GM12891 (cell line): ENCODE results near the gene ITPR3.

ENCODE experiments used
- POLR2A ChIP-seq: IDR thresholded peaks from 2 replicates; pipeline ENCODE4 v1.6.1; 2011; ENCODE audit warnings: low read depth, low read length, control low read depth
- POLR2AphosphoS5 ChIP-seq: IDR thresholded peaks from 2 replicates; pipeline ENCODE4 v1.6.1; 2011; ENCODE audit warnings: low read depth, low read length, control low read depth
- SPI1 ChIP-seq: IDR thresholded peaks from 2 replicates; pipeline ENCODE4 v1.6.1; 2011; ENCODE audit warnings: low read depth, low read length, control low read depth
- TAF1 ChIP-seq: IDR thresholded peaks from 2 replicates; pipeline ENCODE4 v1.6.1; 2011; ENCODE audit warnings: low read depth, low read length, control low read depth

GRCh38 chr6:33684428-33684896 is 63.3 kb downstream of the ITPR3 start:
- TF ChIP-seq POLR2A = no peak
- TF ChIP-seq POLR2AphosphoS5 = no peak
- TF ChIP-seq TAF1 = no peak
- no peak for TF ChIP-seq SPI1
